GM12873 (cell line): ENCODE results near the gene MARS1.

Experiments used
- CTCF ChIP-seq: IDR thresholded peaks from 2 replicates; pipeline ENCODE4 v1.5.1; 2012; ENCODE audit warnings: low read depth, mild to moderate bottlenecking, moderate library complexity, low read length, control low read depth; ENCODE audit not compliant: insufficient read depth; ENCODE audit errors: missing control alignments

Gene MARS1

GRCh38 chr12:57485695-57486094 is 2.2 kb upstream of the MARS1 start:
- no peak for TF ChIP-seq CTCF

GRCh38 chr12:57487055-57487596 is 742 bp upstream of the MARS1 start:
- no peak for TF ChIP-seq CTCF

GRCh38 chr12:57488402-57489156 is 711 bp downstream of the MARS1 start:
- no peak for TF ChIP-seq CTCF

GRCh38 chr12:57489157-57489641 is 1.3 kb downstream of the MARS1 start:
- no peak for TF ChIP-seq CTCF

GRCh38 chr12:57490126-57490525 is 2.3 kb downstream of the MARS1 start:
- TF ChIP-seq CTCF, result no peak

GRCh38 chr12:57491393-57492280 is 3.8 kb downstream of the MARS1 start:
- peak; percentile 33 for TF ChIP-seq CTCF

- TF ChIP-seq CTCF, result no peak
Observed at GRCh38 chr12:57496822-57497221, 9.0 kb downstream of the MARS1 start.
